ENCODE measurements around the gene PRSS21.
A peak's percentile ranks its signal among the peaks of the same experiment; 100 is the strongest.

The PRSS21 gene

GRCh38 chr16:2867661-2867986, 50.6 kb downstream of the PRSS21 start:
- CTCF ChIA-PET = interaction anchor here (0.6 to 3.6 kb wide), 40 partner anchors 11 to 1026 kb away, joined by 3 to 34 read pairs (median 4); partner anchors contain the start of genes ELOB, FLYWCH1, FLYWCH2 and PRSS41
- TF ChIP-seq, protein P1, sequence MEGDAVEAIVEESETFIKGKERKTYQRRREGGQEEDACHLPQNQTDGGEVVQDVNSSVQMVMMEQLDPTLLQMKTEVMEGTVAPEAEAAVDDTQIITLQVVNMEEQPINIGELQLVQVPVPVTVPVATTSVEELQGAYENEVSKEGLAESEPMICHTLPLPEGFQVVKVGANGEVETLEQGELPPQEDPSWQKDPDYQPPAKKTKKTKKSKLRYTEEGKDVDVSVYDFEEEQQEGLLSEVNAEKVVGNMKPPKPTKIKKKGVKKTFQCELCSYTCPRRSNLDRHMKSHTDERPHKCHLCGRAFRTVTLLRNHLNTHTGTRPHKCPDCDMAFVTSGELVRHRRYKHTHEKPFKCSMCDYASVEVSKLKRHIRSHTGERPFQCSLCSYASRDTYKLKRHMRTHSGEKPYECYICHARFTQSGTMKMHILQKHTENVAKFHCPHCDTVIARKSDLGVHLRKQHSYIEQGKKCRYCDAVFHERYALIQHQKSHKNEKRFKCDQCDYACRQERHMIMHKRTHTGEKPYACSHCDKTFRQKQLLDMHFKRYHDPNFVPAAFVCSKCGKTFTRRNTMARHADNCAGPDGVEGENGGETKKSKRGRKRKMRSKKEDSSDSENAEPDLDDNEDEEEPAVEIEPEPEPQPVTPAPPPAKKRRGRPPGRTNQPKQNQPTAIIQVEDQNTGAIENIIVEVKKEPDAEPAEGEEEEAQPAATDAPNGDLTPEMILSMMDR (IDR thresholded peaks at IDR 0.05; ENCODE audit: control extremely low read depth, extremely low read depth, low read depth, missing control alignments) = no peak
- POLR2A ChIA-PET = interaction anchor here (1.4 kb wide), 1 partner anchor 15 kb away, joined by 6 read pairs; the partner anchor contains the start of gene FLYWCH2
- no peak for DNase-seq (ENCODE audit: extremely low spot score)

GRCh38 chr16:2867987-2868789, 51.2 kb downstream of the PRSS21 start:
- DNase-seq (ENCODE audit: extremely low spot score) = peak; percentile 98
- CTCF ChIA-PET = interaction anchor here (0.6 to 3.6 kb wide), 45 partner anchors 11 to 1026 kb away, joined by 3 to 34 read pairs (median 5); partner anchors contain the start of genes ELOB, FLYWCH1, FLYWCH2 and PRSS41
- POLR2A ChIA-PET = interaction anchor here (0.6 to 1.4 kb wide), 2 partner anchors 14 to 348 kb away, joined by 4 to 6 read pairs; partner anchors contain the start of genes AMDHD2 and FLYWCH2
- TF ChIP-seq, protein P1 (IDR thresholded peaks at IDR 0.05; ENCODE audit: control extremely low read depth, extremely low read depth, low read depth, missing control alignments) = peak; percentile 96

Data from GM10248 (cell line).